GM12878 (cell line): Measurements from ENCODE around the gene RABEP1.

Experiments used
- ATF3 ChIP-seq: IDR thresholded peaks from 2 replicates; pipeline ENCODE4 v1.6.1; 2011; ENCODE audit warnings: low read depth, mild to moderate bottlenecking, low read length, moderate library complexity, borderline replicate concordance; ENCODE audit errors: extremely low read depth
- CBX3 ChIP-seq: fragments of 200-600 bp; sonication (generic); IDR thresholded peaks from 2 replicates; pipeline ENCODE4 v1.6.1; 2016; ENCODE audit warnings: low read depth, borderline replicate concordance
- CTCF ChIP-seq, 3 experiments: IDR thresholded peaks in 2 of 3; conservative IDR thresholded peaks in 1 of 3; 2 replicates each; pipeline ENCODE4 v1.5.1; 2011; ENCODE audit warnings: low read depth in 3 of 3, low read length in 3 of 3, mild to moderate bottlenecking in 3 of 3, control low read depth in 2 of 3, moderate library complexity in 2 of 3, inconsistent platforms in 1 of 3, mixed read lengths in 1 of 3; ENCODE audit not compliant: control insufficient read depth in 2 of 3, insufficient read depth in 1 of 3; ENCODE audit errors: extremely low read depth in 1 of 3
- RCOR1 ChIP-seq: conservative IDR thresholded peaks from 2 replicates; pipeline ENCODE4 v1.6.1; 2012; ENCODE audit warnings: low read depth, low read length, improper control_type of control experiment
- USF2 ChIP-seq: IDR thresholded peaks from 2 replicates; pipeline ENCODE4 v1.6.1; 2011; ENCODE audit warnings: low read depth, low read length, improper control_type of control experiment, borderline replicate concordance

- TF ChIP-seq CTCF (IDR thresholded peaks at IDR 0.05 in 2 of 3, conservative IDR thresholded peaks at IDR 0.05 in 1 of 3; ENCODE audit: control insufficient read depth in 2 of 3, extremely low read depth in 1 of 3, insufficient read depth in 1 of 3, low read depth in 3 of 3, low read length in 3 of 3), result no peak
- no peak for TF ChIP-seq USF2
- no peak for TF ChIP-seq ATF3
- TF ChIP-seq RCOR1, result no peak
- TF ChIP-seq CBX3, result no peak
Observed at GRCh38 chr17:5286846-5287245, 4.8 kb downstream of the RABEP1 start.
